GM18526 (cell line): Measurements from ENCODE around the gene GIGYF2.

ENCODE experiments used
- POLR2A ChIP-seq: IDR thresholded peaks from 3 replicates; pipeline ENCODE4 v1.6.1; 2011; ENCODE audit not compliant: insufficient read length; ENCODE audit errors: extremely low read depth

The GIGYF2 gene

DNA sequence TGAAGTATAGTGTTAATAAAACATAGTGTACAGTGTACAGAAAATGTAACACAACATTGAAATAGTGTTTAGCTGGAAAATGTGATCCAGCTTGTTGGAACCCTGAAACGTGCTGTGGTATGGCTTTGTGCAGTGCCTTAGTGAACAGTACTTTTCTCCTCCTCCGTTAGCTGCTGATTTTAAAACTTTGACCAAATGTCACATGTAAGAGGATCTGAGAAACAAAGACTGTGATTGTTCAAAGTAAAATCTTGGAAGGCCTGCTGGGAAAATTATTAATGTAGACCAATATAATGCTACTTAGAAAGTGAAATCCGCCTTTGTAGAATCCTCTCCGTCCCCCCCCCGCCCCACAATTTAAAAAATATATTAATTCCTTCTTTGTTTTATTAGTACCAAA, 80.1 kb downstream of the GIGYF2 start:
- TF ChIP-seq POLR2A = no peak

GRCh38 chr2:232779465-232779864, 82.3 kb downstream of the GIGYF2 start:
- no peak for TF ChIP-seq POLR2A

DNA sequence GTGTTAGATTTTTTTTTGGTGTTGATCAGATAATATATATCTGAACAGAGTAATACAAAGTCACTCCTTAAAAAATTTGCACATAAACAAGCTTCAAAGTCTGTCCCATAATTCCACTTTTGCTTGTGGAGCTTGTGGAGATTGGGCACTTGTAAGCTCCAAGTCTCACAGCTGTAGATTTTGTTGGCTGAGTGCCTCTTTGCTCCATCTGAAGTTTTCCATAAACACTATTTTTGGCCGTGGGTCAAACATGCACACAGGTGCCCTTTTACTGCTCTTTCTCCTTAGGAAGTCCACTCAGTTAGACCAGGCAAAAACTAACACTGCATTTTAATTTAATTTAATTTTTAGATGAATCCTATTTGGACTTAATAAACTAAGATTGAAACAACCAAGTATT, 82.8 kb downstream of the GIGYF2 start:
- no peak for TF ChIP-seq POLR2A

GRCh38 chr2:232781765-232782164, 84.6 kb downstream of the GIGYF2 start:
- TF ChIP-seq POLR2A = no peak

DNA sequence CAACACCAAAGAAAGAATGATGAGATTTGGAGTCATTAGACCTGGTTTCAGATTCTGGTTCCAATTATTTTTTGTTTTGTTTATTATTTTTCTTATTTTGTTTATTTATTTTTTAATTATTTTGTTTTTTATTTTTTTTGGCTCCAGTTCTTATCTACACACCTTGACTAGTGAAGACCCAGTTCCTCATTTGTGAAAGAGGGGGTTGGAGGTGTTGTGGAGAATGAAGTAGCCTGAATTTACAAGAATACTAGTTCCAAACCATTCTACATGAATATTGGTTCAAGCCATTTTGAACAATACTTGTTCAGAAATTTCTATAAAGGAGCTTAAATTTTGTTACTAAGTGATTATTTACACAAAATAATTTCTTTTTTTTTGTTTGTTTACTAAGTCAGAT, 86.1 kb downstream of the GIGYF2 start:
- TF ChIP-seq POLR2A = no peak

GRCh38 chr2:232787806-232788205, 90.7 kb downstream of the GIGYF2 start:
- TF ChIP-seq POLR2A = no peak

DNA sequence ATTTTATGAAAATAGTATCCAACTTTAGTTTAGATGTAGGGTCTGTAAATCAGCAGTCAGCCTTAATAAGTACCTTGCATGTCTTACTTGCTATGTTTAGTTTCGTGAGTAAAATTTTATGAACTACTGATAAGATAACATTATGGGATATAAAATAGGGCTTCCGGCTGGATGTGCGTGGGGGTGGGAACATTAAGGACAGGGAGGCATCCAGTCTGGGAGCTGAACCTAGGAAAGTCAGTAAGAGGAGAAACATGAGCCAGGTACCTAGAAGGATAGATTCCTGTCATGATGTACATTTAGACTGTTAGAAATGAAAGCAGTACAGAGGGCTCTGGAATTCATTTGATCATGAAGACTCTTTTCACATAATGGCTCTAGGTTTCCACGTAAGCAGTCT, 92.0 kb downstream of the GIGYF2 start:
- TF ChIP-seq POLR2A = no peak

- TF ChIP-seq POLR2A = no peak
These were observed 94.4 kb downstream of the GIGYF2 start for GRCh38 chr2:232791518-232791917.

DNA sequence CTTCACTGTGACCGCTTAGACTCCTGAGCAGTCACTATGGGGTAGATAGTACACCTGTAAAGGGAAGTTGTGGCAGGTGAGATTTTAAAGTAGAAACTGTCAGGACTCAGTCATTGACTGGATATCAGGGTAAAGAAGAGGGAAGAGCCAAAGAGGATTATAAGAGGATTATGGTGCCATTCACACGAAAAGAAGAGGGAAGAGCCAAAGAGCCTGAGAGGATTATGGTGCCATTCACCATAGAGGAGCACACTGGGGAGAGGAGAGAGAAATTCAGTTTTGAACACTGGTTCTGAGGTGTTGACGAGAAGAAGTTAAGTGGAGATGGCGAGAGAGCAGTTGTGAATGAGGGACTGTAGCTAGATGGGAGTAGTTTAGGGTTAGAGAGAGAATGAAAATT, 96.1 kb downstream of the GIGYF2 start:
- no peak for TF ChIP-seq POLR2A

- TF ChIP-seq POLR2A = no peak
These were observed 97.8 kb downstream of the GIGYF2 start for GRCh38 chr2:232794981-232795380.

GRCh38 chr2:232795920-232796319, 98.8 kb downstream of the GIGYF2 start:
- no peak for TF ChIP-seq POLR2A

GRCh38 chr2:232798187-232798586, 101.1 kb downstream of the GIGYF2 start:
- TF ChIP-seq POLR2A = no peak

DNA sequence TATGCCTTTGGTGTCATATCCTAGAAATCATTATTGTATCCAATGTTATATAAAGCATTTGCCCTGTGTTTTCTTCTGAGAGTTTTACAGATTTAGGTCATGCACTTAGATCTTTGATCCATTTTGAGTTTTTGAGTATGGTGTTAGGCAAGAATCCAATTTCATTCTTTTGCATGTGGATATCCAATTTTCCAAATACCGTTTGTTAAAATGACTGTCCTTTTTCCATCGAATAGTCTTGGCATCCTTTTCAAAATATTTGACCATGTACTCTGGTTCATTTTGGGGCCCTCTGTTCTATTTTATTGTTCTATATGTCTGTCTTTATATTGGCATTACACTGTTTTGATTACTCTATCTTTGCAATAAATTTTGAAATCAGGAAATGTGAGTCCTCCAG, 103.0 kb downstream of the GIGYF2 start:
- no peak for TF ChIP-seq POLR2A

- TF ChIP-seq POLR2A = no peak
These were observed 105.0 kb downstream of the GIGYF2 start for GRCh38 chr2:232802091-232802490.

GRCh38 chr2:232809349-232810124, 112.4 kb downstream of the GIGYF2 start:
- TF ChIP-seq POLR2A = no peak

- no peak for TF ChIP-seq POLR2A
These were observed 113.3 kb downstream of the GIGYF2 start for GRCh38 chr2:232810444-232810843.

DNA sequence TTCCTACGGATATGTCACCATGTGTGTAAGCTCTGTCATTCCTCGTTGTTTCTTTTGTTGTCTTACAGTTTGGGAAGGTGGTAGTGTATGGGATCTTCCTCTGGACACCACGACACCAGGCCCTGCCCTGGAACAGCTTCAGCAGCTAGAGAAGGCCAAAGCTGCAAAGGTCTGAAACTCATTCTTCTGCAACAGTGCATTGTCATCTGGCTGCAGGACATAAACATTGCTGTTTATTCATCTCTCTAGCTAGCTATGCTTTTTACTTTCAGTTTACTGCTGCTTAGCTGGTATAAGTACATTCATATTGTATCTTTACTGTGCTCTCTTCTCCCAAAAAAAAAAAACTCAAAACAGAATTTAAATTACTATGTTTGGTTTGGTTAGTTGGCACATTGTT, 118.4 kb downstream of the GIGYF2 start:
- TF ChIP-seq POLR2A = no peak
